Measurements from ENCODE around the gene SYT13.

The SYT13 gene

DNA sequence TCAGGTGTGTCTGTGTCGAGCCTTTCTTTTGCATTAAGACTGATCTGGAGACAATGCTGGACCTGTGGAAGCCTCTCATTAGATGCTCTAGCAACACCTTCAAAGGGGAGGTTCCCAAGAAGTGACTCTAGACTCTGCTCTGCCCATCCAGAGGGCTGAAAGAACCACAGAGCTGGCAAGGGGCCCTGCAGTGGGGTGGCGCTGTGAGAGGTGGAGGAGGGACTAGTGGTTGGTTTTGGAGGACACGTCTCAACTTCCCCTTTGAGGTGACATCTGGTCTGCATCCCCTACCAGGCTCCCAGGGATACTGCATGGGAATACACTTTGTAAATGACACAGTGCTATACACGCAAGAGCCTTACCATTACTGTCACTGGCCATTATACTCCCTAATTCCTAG is 34.2 kb upstream of the SYT13 start:
- H3K4me3 ChIP-seq (ENCODE audit: low read depth in 1 of 2, low read length in 1 of 2), result no peak overlapping the region
- TF ChIP-seq CTCF (IDR thresholded peaks at IDR 0.05), result no peak
- peaks cover 21% of the 10 kb centered on the region for H3K27me3 ChIP-seq
- H3K9me3 ChIP-seq, result no peaks in the 10 kb centered on the region
- H3K36me3 ChIP-seq, result no peaks in the 10 kb centered on the region
- H3K27ac ChIP-seq, result no peak overlapping the region
- no peaks in the 10 kb centered on the region for H3K4me1 ChIP-seq (ENCODE audit: control insufficient read depth in 1 of 2, insufficient read depth in 1 of 2, low read depth in 1 of 2, low read length in 1 of 2)

DNA sequence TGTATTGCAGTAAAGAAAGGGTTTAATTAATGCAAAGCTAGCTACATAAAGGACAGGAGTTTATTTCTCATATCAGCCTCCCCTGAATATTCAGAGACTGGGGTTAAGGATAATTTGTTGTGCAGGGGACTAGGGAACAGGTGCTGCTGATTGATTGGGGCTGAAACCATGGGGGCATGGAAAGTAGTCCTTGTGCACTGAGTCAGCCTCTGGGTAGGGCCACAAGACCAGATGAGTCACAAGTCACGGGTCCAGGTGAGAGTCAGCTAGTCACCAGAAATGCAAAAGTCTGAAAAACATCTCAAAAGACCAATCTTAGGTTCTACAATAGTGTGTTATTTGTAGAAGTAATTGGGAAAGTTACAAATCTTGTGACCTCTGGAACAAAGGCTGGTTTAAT is 32.9 kb upstream of the SYT13 start:
- no peak overlapping the region for H3K27ac ChIP-seq
- H3K9me3 ChIP-seq, result no peaks in the 10 kb centered on the region
- no peaks in the 10 kb centered on the region for H3K36me3 ChIP-seq
- H3K4me1 ChIP-seq (ENCODE audit: control insufficient read depth in 1 of 2, insufficient read depth in 1 of 2, low read depth in 1 of 2, low read length in 1 of 2), result no peaks in the 10 kb centered on the region
- peaks cover 27% of the 10 kb centered on the region for H3K27me3 ChIP-seq
- no peak overlapping the region for H3K4me3 ChIP-seq (ENCODE audit: low read depth in 1 of 2, low read length in 1 of 2)
- TF ChIP-seq CTCF (IDR thresholded peaks at IDR 0.05), result no peak

GRCh38 chr11:45318516-45318915 is 32.4 kb upstream of the SYT13 start:
- H3K4me1 ChIP-seq (ENCODE audit: control insufficient read depth in 1 of 2, insufficient read depth in 1 of 2, low read depth in 1 of 2, low read length in 1 of 2), result no peaks in the 10 kb centered on the region
- no peaks in the 10 kb centered on the region for H3K9me3 ChIP-seq
- peaks cover 27% of the 10 kb centered on the region for H3K27me3 ChIP-seq
- H3K27ac ChIP-seq, result no peak overlapping the region
- H3K36me3 ChIP-seq, result no peaks in the 10 kb centered on the region
- TF ChIP-seq CTCF (IDR thresholded peaks at IDR 0.05), result no peak
- H3K4me3 ChIP-seq (ENCODE audit: low read depth in 1 of 2, low read length in 1 of 2), result no peak overlapping the region

DNA sequence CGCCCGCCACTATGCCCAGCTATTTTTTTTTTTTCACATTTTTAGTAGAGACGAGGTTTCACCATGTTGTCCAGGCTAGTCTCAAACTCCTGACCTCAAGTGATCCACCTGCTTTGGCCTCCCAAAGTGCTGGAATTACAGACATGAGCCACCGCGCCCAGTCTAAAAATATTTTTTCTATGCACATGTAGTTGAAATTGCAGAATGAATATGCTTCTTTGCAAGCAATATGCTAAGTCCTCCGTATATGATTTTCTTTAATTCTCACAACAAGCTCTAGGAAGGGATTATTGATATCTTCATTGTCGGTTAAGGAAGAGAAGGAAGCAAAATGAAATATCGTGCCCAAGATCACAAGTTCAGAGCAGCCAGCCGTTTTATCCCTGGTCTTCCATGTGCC is 30.1 kb upstream of the SYT13 start:
- H3K4me3 ChIP-seq (ENCODE audit: low read depth in 1 of 2, low read length in 1 of 2), result no peak overlapping the region
- H3K9me3 ChIP-seq, result no peaks in the 10 kb centered on the region
- H3K27me3 ChIP-seq, result peaks cover 43% of the 10 kb centered on the region
- no peak for TF ChIP-seq CTCF (IDR thresholded peaks at IDR 0.05)
- no peaks in the 10 kb centered on the region for H3K4me1 ChIP-seq (ENCODE audit: control insufficient read depth in 1 of 2, insufficient read depth in 1 of 2, low read depth in 1 of 2, low read length in 1 of 2)
- H3K27ac ChIP-seq, result no peak overlapping the region
- no peaks in the 10 kb centered on the region for H3K36me3 ChIP-seq

DNA sequence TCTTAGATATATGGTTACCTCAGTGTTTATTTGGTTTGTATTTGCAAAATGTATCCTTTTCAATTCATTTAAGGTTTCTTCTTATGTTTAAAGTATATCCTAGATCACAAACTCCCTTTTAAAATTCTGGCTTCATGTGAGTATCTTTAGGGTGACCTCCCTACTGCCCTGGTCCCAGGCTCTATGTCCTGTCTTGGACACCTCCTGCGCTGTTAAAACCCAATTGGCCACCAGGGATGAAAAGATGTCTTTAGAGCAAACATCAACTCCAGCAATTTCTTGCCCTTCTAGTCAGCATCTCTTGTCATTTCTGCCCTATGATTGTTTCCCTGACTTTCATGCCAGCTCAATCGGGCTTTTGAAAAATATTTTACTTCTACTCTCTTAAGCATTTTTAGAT is 28.8 kb upstream of the SYT13 start:
- Histone ChIP-seq H3K4me1 (ENCODE audit: control insufficient read depth in 1 of 2, insufficient read depth in 1 of 2, low read depth in 1 of 2, low read length in 1 of 2) (no peaks in the 10 kb centered on the region), H3K36me3 (no peaks in the 10 kb centered on the region), H3K4me3 (ENCODE audit: low read depth in 1 of 2, low read length in 1 of 2) (no peak overlapping the region), H3K9me3 (no peaks in the 10 kb centered on the region), H3K27ac (no peak overlapping the region), H3K27me3 (peaks cover 43% of the 10 kb centered on the region)
- no peak for TF ChIP-seq CTCF (IDR thresholded peaks at IDR 0.05)
